PC-3 (cell line): Measurements from ENCODE around the gene BCR.

ENCODE experiments used
- CTCF ChIP-seq: fragments of 300-600 bp; sonication (generic); conservative IDR thresholded peaks from 2 replicates; pipeline ENCODE4 v1.5.1; 2017; ENCODE audit warnings: antibody characterized with exemption, low read depth, mild to moderate bottlenecking, low read length
- EZH2 ChIP-seq: fragments of 300-600 bp; sonication (generic); IDR thresholded peaks from one replicate; pipeline ENCODE4 v1.6.1; 2017; ENCODE audit warnings: antibody characterized with exemption, mild to moderate bottlenecking, low read length; ENCODE audit not compliant: unreplicated experiment
- EZH2phosphoT487 ChIP-seq: fragments of 300-600 bp; sonication (generic); IDR thresholded peaks from 2 replicates; pipeline ENCODE4 v1.6.1; 2018; ENCODE audit warnings: mild to moderate bottlenecking, antibody characterized with exemption, low read length, borderline replicate concordance

GRCh38 chr22:23289130-23289503 is 108.8 kb downstream of the BCR start:
- no peak for TF ChIP-seq CTCF
- no peak for TF ChIP-seq EZH2
- no peak for TF ChIP-seq EZH2phosphoT487
